ENCODE data around the gene MORN2. TPM values are rescaled to one million over a fixed set of nuclear protein-coding genes. Genes with fewer than 3 reads are reported as not detected.

MORN2 gene
- total and polyA plus RNA-seq, 2 of the 13 experiments (the other 11 are each of a cell fraction or from before 2014, with no cell fraction given), result 7.0 to 28.0 TPM

- Histone ChIP-seq H3K27me3 (ENCODE audit: control insufficient read depth in 1 of 2, insufficient read depth in 2 of 2, low read length in 2 of 2) (0 out of 5 replicates have a peak, but pooled peaks cover 0 to 9% of the 10 kb centered on the region in 2 experiments), H3K9me3 (ENCODE audit: low read length) (no peaks in the 10 kb centered on the region), H3K9ac (ENCODE audit: insufficient read depth, low read depth, low read length) (no peak overlapping the region), H3K27ac (ENCODE audit: extremely low read length, insufficient read depth, low read length) (no peak overlapping the region), H3K79me2 (ENCODE audit: insufficient read depth, low read length) (no peaks in the 10 kb centered on the region), H4K20me1 (ENCODE audit: insufficient read depth, low read length) (no peaks in the 10 kb centered on the region), H2AFZ (ENCODE audit: low read length) (no peak overlapping the region), H3K4me2 (ENCODE audit: low read depth, low read length) (no peak overlapping the region), H3K4me3 (replicated peaks in 1 of 3; ENCODE audit: insufficient read depth in 1 of 3, low read depth in 2 of 3, low read length in 3 of 3) (no peak overlapping the region), H3K36me3 (replicated peaks in 1 of 2; ENCODE audit: control insufficient read depth in 1 of 2, insufficient read depth in 2 of 2, low read length in 2 of 2) (no peaks in the 10 kb centered on the region), H3K4me1 (ENCODE audit: insufficient read depth, low read length) (no peaks in the 10 kb centered on the region)
- no peak for FAIRE-seq
- no peak for ATAC-seq
- in situ Hi-C loops (cut with HindIII; ENCODE audit: extremely low pct_ligation_motif_present, low pct_unique_long_range_greater_than_20kb), result no loop called here
- intact Hi-C loops (cut with micrococcal nuclease; ENCODE audit: unreplicated experiment), result no loop called here
- ChIA-PET POLR2A (interaction anchor here (1.3 kb wide), 1 partner anchor 17 kb away, joined by 4 read pairs; the partner anchor contains the start of genes DHX57 and MORN2), CTCF (ENCODE audit: low intra/inter-chr PET ratio, low total read pairs) (no interaction called here)
- DNase-seq (ENCODE audit: low spot score), result no peak
- BruUV-seq (replicated peaks), result no TSS peak
- TF ChIP-seq TEF (CRISPR knock-in tag; IDR thresholded peaks at IDR 0.05) (no peak), NFAT5 (CRISPR knock-in tag; IDR thresholded peaks at IDR 0.05) (no peak), SRF (IDR thresholded peaks at IDR 0.05; ENCODE audit: low read depth, low read length) (no peak), FOSL2 (CRISPR knock-in tag; IDR thresholded peaks at IDR 0.05) (no peak), TBL1XR1 (IDR thresholded peaks at IDR 0.05; ENCODE audit: borderline replicate concordance, low read length, partially characterized antibody) (no peak), THAP11 (CRISPR knock-in tag; IDR thresholded peaks at IDR 0.05) (no peak), CC2D1A (CRISPR knock-in tag; IDR thresholded peaks at IDR 0.05) (no peak), ZBTB34 (CRISPR knock-in tag; IDR thresholded peaks at IDR 0.05) (no peak), CREM (IDR thresholded peaks at IDR 0.05) (no peak), CREM (CRISPR knock-in tag; IDR thresholded peaks at IDR 0.05) (no peak), PRDM4 (CRISPR knock-in tag; IDR thresholded peaks at IDR 0.05; ENCODE audit: borderline replicate concordance) (no peak), MLX (CRISPR knock-in tag; IDR thresholded peaks at IDR 0.05) (no peak), TFDP1 (CRISPR knock-in tag; IDR thresholded peaks at IDR 0.05; ENCODE audit: borderline replicate concordance) (no peak), ZNF547 (CRISPR knock-in tag; IDR thresholded peaks at IDR 0.05) (no peak)
Measured at GRCh38 chr2:38892819-38893218, 17.0 kb downstream of the MORN2 start.
